ENCODE results near the gene ZNF277. TPM values are rescaled to one million over a fixed set of nuclear protein-coding genes. Genes with fewer than 3 reads are reported as not detected.

ZNF277 gene
- total RNA-seq, 1 experiment from 2014 or later: 13.1 TPM

GRCh38 chr7:112214268-112214667, 7.8 kb downstream of the ZNF277 start:
- Histone ChIP-seq H4K5ac (ENCODE audit: insufficient read length, low read depth, low read length) (no peak overlapping the region), H3K23ac (ENCODE audit: insufficient read length, low read depth, low read length) (no peak overlapping the region), H2BK12ac (ENCODE audit: insufficient read length, low read depth, low read length) (no peak overlapping the region), H3T11ph (ENCODE audit: low read length) (no peak overlapping the region), H3K9me3 (ENCODE audit: control insufficient read depth, low read depth, low read length) (no peaks in the 10 kb centered on the region), H2BK120ac (ENCODE audit: low read depth, low read length, poor library complexity, severe bottlenecking) (no peak overlapping the region), H3K18ac (ENCODE audit: insufficient read length, low read depth, low read length) (no peak overlapping the region), H2BK20ac (ENCODE audit: low read depth, low read length, poor library complexity, severe bottlenecking) (no peak overlapping the region), H2BK15ac (ENCODE audit: low read depth, low read length) (no peak overlapping the region), H3K56ac (ENCODE audit: insufficient read length, low read depth, low read length) (no peak overlapping the region), H4K20me1 (ENCODE audit: control insufficient read depth, insufficient read depth, insufficient read length) (no peaks in the 10 kb centered on the region), H3K9ac (ENCODE audit: extremely low read depth, insufficient read length, low read length) (no peak overlapping the region), H3K4me1 (ENCODE audit: insufficient read depth, low read length) (peaks cover 7% of the 10 kb centered on the region; the same call in 1 of the 2 replicates), H3K79me2 (ENCODE audit: insufficient read depth, low read length) (peaks cover 10% of the 10 kb centered on the region; the same call in 1 of the 2 replicates), H3K23me2 (ENCODE audit: insufficient read length, low read depth, low read length, poor library complexity, severe bottlenecking) (no peaks in the 10 kb centered on the region), H3K27ac (ENCODE audit: insufficient read length, low read depth, low read length) (no peak overlapping the region), H4K8ac (replicated peaks; ENCODE audit: insufficient read length, low read depth, low read length) (no peak overlapping the region), H3K4me2 (ENCODE audit: insufficient read depth, insufficient read length, low read length) (no peak overlapping the region), H3K27me3 (ENCODE audit: insufficient read depth, low read length) (no peaks in the 10 kb centered on the region), H3K79me1 (ENCODE audit: insufficient read depth, low read depth, low read length, poor library complexity, severe bottlenecking) (peaks cover 10% of the 10 kb centered on the region), H2BK5ac (ENCODE audit: insufficient read length, low read length) (no peak overlapping the region), H2AFZ (ENCODE audit: low read length) (no peak overlapping the region), H3K4ac (ENCODE audit: low read depth, low read length) (no peak overlapping the region), H3K14ac (ENCODE audit: insufficient read depth, low read length) (no peak overlapping the region), H4K91ac (ENCODE audit: insufficient read length, low read depth, low read length) (no peak overlapping the region), H2AK5ac (ENCODE audit: insufficient read length, low read length) (no peak overlapping the region)
- Mint-ChIP-seq H3K27ac (no peak overlapping the region; a peak in 1 of 7 replicates), H3K27me3 (ENCODE audit: low read depth) (no peaks in the 10 kb centered on the region), H3K9me3 (no peaks in the 10 kb centered on the region), H3K36me3 (ENCODE audit: insufficient read depth in 1 of 3, low read depth in 3 of 3) (no peaks in the 10 kb centered on the region; a peak in 2 of 7 replicates), H3K4me3 (no peak overlapping the region), H3K4me1 (peaks cover 28% of the 10 kb centered on the region in 2 experiments)
- DNase-seq: no peak
- no peak for TF ChIP-seq CTCF (conservative IDR thresholded peaks at IDR 0.05)

Measured in H9 (cell line).